ENCODE measurements around the gene RB1.
"Not testable (repeated sequence)": the region's sequence is repeated elsewhere in the genome, so short reads cannot be mapped to it uniquely, and the experiment has no call there.

The RB1 gene

DNA sequence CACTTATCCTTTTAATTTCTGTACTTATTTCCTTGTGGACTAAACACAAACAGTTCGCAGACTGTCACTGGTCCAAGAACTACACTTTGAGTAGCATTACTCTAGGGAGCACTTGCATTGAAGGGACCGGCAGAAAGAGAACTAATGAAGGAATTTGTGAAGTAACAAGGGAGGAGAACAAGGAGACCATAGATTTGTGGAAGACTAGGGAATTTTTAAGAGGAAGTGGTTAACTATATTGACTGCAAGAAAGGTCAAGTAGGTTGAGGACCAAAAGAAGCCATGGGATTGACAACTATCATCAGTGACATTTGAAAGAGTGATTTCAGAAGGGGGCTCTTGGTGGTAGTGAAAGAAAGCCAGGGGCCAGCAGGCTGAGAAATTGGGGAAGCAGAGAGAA lies 4.0 kb upstream of the RB1 start:
- DNase-seq = no peak

DNA sequence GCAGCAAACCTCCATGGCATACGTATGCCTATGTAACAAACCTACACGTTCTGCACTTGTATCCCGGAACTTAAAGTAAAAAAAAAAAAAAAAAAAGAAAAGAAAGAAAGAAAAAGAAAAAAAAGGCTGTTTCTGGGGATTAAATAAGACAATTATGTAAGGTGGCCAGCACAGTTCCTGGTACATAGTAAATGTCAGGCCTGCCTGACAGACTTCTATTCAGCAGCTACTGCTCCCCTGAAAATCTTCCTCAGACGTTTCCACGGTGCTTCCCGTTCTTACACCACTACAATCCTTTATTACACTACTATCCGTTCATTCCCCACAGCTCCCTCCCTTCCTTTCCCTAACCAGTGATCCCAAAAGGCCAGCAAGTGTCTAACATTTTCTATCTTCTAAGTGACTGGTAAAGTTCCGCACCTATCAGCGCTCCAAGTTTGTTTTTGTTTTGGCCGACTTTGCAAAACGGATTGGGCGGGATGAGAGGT lies 636 bp upstream of the RB1 start:
- peak; percentile 16 for DNase-seq

DNA sequence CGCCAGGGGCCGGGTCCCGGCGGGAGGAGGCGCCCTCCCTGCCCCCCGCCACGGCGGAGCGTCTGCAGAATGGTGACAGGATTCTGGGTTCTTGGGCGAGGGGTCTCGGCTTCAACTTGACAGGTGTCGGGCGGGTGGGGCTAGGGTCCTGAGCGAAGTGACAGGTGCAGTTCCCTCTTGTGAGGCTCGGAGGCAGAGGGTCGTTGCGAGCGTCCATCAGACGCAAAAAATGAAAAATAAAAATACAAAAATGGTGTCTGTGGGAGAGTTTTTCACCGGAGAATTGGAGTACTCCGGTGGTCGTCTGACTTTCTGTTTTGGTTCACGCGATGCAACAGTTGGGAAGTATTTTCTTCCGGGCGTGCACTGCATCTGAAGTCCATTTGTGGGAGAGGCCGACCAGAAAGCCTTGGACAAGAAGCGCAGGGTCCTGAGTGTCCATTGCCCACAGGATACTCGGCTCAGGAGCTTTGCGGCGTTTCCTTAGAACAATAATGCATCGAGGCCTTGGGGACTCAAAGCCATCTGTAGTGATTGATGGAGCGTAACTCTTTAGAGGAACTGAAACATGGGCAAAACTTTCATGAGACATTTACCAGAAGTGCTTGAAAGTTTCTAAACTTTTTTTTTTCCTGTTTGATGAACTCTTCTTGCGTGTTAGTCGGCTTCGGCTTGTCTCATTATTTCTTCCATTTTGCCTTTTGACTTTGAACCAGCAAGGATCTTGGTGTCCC lies 759 bp downstream of the RB1 start:
- DNase-seq = no peak

DNA sequence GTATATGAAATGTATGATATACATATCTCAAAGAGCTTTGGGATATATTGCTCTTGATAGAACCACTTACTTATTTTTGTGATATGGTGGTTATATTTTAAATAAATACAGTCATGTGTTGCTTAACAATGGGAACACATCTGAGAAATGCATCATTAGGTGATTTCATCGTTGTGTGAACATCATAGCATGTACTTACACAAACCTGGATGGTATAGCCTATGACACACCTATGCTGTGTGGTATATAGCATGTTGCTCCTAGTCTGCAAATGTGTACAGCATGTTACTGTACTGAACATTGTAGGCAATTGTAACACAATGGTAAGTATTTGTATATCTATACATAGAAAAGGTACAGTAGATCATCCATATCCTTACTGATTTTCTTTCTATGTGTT lies 7.7 kb downstream of the RB1 start:
- no peak for DNase-seq

DNA sequence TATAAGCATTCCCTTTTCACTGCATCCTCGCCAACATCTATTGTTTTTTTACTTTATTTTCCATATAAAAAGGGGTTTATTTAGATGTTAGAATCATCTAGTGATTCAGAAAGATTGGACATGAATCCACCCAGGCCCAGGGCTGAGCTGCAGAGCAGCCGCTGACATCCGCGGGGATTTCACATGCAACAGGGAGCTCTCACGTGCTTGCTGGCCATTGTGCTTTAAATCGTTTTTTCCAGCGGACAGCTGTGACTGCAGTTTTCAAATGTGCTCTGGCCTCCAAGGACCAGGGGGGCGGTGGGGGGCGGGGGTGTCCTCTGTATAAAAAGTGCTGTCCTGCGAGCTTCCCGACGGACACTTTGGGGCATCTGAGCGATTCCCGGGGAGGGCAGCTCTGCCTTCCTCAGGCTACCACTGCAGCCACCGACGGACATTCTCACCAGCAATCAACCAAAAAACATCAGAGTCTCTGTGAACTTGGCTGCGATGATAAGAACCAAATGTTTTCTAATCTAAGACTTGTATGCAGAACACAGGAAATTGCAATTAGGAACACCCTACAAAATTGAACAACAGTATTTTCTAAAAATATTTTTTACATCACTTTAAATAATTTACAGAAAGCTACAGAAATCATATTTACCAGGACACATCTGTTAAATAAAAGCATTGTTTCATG lies 12.6 kb downstream of the RB1 start:
- DNase-seq = no peak

DNA sequence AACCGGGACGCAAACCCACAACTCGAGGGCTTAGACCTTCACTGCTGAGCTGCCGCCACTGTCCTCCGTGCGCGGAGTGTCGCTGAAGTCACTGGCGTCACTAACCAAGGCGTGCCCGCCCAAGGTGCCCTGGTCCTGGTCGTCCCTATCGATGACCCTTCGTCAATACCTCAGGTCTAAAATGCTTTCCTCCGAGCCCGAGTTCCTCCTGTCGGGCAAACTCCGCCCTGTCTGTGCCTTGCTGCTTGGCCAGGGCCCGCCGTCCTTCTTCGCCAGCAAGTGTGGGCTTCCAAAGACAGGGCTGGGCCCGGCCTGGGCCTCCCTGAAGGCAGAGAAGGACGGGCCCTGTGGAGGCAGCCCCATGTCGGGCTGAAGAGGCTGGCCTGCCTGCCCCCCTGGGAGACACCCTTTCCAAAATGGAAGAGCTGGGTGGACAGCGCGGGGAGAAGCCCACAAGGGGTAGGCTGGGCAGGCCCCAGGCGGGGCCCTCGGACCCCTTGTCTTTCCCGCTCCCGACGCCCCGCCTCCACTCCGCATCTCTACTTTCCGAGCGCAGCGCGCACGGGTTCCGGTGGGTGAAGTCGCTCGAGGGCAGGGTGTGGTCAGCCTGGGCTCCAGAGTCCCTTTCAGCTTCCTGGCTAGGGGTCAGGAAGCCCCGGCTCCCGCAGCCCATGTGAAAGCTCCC lies 13.4 kb downstream of the RB1 start:
- no peak for DNase-seq

DNA sequence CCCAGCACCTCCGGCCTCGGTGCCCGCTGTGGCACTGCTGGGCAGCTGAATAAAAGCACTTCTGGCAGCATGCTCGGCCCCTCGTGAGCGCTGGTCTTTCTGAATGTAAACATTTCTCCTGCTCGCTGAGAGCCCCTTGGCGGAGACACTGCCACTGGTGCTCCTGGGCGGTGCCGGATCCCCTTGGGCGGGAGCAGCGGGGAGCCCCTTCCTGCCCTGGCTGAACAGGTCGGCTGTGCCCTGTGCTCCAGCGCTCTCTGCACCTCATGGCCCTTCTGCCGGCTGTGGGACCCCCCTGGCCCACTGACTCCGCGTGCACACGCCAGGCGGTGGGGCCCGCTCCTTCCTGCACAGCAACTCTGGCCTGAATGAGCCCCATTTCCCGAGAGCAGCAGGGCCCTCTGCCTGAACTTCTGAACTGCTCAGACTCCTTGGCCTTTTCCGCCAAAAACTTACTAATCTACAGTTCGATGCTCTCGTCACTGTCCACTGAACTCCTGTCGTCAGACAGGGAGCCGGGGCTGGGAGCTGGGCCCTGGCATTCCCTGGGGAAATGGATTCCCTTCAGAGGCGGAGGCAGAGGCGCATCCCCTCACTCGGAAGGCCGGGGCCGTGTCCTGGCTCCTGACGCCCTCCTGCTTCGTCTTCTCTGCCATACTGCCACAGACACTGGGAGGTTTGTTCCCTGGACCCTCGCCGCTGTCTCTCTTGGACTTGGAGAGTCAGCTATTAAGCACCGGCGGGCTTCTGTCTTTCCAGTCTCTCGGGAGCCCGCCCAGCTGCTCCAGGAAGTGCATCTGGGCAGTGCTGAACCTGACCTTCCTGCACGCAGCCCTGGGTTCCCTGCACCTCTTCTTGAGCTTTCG lies 14.2 kb downstream of the RB1 start:
- DNase-seq = no peak

DNA sequence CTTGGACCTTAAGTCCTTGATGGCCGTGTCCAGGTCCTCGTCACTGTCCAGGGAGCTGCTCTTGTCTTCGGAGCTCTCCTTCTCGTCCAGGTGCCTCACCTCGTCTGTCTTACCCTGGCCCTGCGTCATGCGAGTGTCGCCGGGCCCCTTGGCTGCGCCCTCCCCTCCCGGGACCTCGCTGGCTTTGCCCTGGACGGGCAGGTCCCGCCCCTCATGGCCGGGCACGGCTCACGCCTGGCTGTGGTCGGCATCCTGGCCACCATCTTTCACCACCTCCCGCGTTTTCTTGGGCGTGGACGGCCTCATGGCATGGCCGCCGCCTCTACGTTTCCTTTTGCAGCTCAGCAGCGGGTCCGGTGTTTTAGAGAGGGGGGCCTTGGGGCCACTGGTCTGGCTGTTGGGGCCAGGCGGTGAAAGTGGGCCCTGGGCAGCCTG lies 14.8 kb downstream of the RB1 start:
- DNase-seq = no peak

DNA sequence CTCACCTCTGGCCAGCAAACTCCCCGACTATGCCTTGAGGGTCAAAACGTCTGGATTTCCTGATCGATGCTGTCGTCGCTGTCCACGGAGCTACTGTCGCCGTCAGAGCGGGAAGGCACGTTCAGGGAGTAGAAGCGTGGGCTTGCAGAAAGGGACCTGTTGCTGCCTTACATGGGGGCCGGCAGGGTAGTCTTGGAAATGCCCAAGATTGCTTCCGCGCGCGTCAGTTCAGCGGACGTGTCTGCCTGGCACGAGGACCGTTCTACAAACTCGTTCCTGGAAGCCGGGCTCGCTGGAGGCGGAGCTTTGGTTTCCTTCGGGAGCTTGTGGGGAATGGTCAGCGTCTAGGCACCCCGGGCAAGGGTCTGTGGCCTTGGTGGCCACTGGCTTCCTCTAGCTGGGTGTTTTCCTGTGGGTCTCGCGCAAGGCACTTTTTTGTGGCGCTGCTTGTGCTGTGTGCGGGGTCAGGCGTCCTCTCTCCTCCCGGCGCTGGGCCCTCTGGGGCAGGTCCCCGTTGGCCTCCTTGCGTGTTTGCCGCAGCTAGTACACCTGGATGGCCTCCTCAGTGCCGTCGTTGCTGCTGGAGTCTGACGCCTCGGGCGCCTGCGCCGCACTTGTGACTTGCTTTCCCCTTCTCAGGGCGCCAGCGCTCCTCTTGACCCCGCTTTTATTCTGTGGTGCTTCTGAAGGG lies 15.4 kb downstream of the RB1 start:
- DNase-seq = no peak

DNA sequence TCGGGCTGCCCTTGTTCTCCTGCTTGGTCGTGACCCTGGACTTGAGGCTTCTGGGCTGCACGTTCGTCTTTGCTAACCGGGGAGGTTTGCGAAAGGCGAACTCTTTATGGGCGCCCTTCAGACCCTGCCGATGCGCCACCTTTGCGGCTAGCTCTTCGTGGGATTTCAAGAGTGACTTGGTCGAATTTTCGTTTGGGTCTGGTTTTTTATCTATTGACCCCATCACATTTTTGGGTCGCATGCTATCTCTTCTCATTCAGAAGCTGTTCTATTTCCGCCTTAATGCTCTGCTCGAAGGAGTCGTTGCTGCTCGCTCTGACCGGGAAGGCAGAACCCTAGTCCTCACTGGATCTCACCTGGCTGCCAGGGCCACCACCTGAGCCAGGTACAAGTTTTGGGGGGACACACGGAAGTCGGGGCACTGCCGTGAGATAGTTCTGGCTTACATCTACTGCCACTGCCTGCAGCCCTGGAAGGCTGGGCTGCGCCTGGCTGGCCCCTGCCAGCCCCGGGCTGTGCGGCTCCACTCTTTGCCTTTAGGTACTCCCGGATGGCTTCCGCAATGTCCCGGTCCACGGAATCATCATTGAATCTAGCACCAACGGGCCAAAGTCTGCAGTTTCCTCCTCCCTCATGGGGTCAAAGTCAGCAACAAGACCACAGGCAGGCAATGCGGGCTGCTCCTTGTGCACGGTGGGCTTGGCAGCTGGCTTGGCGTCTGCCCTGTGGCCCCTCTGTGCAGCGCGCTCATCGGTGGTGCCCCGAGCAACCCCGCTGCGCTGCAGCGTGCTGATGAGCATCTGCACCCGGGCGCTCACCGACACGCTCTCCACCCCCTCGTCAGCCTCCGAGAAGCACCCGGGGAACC lies 16.2 kb downstream of the RB1 start:
- DNase-seq = no peak

DNA sequence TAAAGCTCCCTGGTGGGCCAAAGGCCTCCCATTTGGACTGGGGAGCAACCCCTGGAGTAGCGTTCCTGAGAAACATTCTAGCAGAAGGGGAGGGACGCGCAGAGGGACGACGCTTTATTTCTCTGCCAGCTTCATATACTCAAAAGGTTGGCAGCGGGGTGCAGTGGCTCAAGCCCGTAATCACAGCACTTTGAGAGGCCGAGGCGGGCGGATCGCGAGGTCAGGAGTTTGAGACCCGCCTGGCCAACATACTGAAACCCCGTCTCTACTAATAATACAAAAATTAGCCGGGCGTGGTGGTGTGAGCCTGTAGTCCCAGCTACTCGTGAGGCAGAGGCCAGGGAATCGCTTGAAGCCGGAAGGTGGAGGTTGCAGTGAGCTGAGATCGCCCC lies 16.8 kb downstream of the RB1 start:
- no peak for DNase-seq

DNA sequence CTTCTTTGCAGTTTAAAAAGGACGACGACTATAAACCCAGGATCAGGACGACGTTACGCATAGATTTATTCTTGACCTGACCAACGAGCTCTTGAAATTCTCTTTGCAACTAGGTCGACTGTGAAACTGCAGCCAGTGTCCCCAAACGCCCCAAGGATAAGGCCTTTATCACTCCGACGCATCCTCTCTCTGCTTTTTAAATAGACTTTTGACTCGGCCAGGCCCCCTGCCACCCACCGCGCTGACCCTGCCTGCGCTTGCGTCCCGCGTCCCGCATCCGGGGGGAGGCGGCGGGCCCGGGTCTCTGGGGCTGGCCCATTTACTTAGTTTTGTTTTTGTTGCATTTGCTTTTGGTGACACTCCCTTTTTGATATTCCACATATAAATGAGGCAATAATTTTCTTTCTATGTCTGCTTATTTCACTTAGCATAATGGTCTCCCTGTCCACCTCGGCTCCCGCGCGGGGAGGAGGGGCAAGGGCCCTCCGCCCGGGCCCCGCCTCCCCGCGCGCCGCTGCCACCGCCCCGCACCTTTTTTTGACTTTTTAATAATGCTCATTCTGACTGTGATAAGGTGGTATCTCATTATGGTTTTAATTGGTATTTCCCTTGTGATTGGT lies 17.4 kb downstream of the RB1 start:
- no peak for DNase-seq

DNA sequence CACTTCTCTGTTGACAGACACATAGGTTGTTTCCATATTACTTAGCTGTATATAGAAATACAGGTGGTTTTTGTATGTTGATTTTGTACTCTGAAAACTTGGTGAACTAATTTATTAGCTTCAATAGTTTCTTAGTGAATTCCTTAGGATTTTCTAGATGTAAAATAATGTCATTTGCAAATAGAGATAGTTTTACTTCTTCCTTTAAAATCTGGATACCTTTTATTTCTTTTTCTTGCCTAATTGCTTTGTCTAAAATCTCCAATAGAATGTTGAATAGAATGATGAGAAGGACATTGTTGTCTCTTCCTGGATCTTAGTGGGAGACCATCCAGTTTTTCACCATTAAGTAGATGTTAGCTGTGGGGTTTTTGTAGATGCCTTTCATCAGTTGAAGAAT lies 18.7 kb downstream of the RB1 start:
- DNase-seq = no peak

DNA sequence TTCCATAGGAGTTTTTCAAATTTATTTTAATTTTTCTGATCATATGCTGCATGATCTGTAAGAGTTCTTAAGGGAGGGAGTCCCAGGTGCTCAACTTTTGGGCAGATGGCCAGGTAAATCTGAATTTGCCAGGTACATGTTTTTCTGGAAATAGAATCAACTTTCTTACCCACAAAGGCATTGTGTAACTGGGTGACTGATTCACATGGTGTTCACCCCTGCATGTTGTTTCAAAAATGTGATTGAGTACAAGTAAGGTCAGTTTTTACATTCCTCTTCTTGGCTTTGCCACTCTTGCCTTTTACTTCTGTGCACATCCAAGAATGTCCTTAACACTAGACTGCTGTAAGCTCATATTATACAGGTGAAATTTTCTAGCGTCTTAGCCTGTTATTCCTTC lies 30.4 kb downstream of the RB1 start:
- no peak for DNase-seq

DNA sequence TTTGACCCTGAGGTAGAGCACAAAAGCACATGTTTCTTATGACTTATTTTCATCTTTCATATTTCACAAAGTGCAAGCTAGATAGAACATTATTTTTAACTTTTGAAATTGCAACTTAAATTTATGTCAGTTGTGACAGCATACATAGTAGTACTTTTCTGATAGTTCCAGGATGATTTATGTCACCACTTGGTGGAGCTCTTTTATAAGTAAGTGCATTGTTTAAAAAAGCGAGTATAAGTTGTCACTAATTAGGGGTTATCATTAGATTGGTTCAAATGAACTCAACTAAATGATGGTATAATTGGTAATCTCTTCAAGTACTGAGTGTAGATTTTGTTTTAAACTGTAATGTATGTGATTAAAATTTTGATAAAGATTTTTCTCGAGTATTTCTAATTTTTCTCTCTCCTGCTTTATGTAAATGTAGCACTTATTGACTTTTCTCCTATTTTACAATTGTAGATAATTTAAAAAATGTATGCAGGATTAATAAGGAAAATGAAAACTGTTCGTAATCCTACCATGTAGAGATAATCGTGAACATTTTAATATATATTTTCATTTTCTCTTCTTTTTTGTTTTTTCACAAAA lies 31.1 kb downstream of the RB1 start:
- no peak for DNase-seq

DNA sequence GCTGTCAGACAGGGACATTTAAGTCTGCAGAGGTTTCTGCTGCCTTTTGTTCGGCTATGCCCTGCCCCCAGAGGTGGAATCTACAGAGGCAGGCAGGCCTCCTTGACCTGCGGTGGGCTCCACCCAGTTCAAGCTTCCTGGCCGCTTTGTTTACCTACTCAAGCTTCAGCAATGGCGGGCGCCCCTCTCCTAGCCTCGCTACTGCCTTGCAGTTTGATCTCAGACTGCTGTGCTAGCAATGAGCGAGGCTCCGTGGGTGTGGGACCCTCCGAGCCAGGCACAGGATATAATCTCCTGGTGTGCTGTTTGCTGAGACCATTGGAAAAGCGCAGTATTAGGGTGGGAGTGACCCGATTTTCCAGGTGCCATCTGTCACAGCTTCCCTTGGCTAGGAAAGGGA lies 35.6 kb downstream of the RB1 start:
- not testable (repeated sequence) for DNase-seq

DNA sequence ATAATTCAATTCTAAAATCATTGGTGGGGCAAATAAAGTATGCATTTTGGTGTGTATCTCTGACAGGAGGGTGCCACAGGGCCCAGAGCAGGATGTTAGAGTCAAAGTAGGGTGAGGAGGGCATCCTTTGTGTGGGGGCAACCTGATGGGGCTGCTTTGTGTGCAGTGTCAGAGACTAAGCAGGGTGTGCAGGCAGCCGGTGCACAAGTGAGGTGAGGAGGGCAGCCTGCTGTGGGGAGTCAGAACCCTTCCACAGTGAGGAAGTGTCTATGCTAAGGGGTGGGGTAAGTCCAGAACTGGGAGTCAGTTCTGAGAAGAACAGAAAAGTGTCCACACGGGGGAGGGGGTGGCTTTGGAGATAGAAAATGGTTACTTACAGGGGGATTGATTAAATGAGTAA lies 40.7 kb downstream of the RB1 start:
- no peak for DNase-seq

DNA sequence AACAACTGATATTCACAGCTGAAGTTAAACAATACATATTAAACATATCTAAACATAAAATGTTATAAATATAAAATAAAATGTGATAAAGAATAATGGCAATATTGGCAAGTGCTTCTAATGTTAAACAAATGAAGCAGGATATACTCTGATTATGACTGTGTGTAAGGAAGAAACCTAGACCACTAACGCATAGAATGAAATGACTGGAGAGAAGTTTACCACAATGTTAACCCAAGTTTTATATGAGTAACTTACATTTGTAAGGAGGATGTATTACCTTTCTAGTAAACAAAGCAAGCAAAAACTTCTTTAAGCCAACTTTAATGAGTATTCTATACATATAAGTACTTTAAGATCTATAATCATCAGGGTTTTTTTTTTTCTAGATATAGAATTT lies 43.0 kb downstream of the RB1 start:
- DNase-seq = no peak

DNA sequence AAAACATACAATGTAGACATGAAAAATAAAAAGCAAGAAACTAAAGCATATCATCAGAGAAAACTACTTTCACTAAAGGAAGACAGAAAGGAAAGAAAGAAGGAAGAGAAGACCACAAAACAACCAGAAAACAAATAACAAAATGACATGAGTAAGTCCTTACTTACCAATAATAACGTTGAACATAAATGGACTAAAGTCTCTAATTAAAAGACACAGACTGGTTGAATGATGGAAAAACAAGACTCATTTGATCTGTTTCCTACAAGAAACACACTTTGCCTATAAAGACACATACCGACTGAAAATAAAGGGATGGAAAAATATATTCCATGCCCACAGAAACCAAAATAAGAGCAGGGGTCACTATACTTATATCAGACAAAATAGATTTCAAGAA lies 46.0 kb downstream of the RB1 start:
- no peak for DNase-seq

DNA sequence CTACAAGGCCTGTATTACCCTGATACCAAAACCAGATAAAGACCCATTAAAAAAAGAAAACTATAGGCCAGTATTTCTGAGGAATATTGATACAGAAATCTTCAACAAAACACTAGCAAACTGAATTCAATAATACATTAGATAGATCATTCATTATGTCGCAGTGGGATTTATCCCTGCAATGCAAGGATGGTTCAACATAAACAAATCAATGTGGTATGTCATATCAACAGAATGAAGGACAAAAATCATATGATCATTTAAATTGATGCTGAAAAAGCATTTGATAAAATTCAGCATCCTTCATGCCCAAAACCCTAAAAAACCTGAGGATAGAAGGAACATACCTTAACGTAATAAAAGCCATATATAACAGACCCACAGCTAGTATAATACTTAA lies 50.0 kb downstream of the RB1 start:
- DNase-seq = no peak

DNA sequence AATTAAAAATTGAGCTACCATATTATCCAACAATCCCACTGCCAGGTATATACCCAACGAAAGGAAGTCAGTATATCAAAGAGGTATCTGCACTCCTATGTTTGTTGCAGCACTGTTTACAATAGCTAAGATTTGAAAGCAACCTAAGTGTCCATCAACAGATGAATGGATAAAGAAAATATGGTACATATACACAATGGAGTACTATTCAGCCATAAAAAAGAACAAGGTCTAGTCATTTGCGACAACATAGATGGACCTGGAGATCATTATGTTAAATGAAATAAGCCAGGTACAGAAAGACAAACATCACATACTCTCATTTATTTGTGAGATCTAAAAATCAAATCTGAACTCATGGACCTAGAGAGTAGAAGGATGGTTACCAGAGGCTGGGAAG lies 52.0 kb downstream of the RB1 start:
- not testable (repeated sequence) for DNase-seq
